ENCODE data around the gene RELN. TPM values are rescaled to one million over a fixed set of nuclear protein-coding genes. Genes with fewer than 3 reads are reported as not detected.

RELN gene
- total RNA-seq, 2 donors from 2014 or later = 3.9 to 8.5 TPM

DNA sequence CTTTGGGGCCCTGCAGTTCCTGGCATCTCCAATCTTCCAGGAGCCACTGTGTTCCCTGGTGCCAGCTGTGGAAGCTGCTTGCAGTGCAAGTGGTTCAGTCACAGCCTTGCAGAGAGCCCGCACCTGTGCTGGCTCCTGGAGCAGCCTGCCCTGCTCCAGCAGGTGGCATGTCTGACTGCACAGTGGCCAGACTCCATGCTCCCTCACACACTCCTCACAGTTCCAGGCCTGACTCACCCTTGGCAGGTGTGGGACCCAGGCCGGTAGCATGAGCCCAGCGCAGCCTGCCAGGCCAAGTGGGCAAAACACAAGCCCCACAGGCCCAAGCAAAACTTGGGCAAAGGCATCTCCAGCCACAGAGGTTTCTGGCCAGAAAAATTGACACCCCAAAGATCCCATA lies 33.6 kb upstream of the RELN start:
- Histone ChIP-seq H3K36me3 (ENCODE audit: control insufficient read depth, insufficient read depth, low read length) (no peaks in the 10 kb centered on the region), H3K9me3 (ENCODE audit: control insufficient read depth, low read length) (no peaks in the 10 kb centered on the region), H3K4me1 (ENCODE audit: control insufficient read depth, insufficient read depth, low read length) (no peaks in the 10 kb centered on the region), H3K27me3 (ENCODE audit: control insufficient read depth, insufficient read depth, low read length, poor library complexity, severe bottlenecking) (no peaks in the 10 kb centered on the region), H3K9ac (ENCODE audit: extremely low read depth, low read length, poor library complexity, severe bottlenecking) (no peak overlapping the region), H3K4me3 (ENCODE audit: low read length) (no peak overlapping the region), H3K27ac (ENCODE audit: low read depth, low read length) (no peak overlapping the region)
- Mint-ChIP-seq H3K36me3 (ENCODE audit: low read depth) (no peaks in the 10 kb centered on the region), H3K4me3 (no peak overlapping the region), H3K4me1 (peaks cover 4% of the 10 kb centered on the region), H3K9me3 (no peaks in the 10 kb centered on the region), H3K27ac (no peak overlapping the region), H3K27me3 (ENCODE audit: insufficient read depth) (no peaks in the 10 kb centered on the region)
- WGBS, 2 experiments (ENCODE audit: insufficient coverage in 1 of 2, insufficient read length in 1 of 2) = 94 to 100% methylated on average over 2 to 3 of the region's 3 CpGs
- no peak for TF ChIP-seq CTCF (conservative IDR thresholded peaks at IDR 0.05)
- DNase-seq = no peak

- no peaks in the 10 kb centered on the region for H3K4me1 Mint-ChIP-seq
Observed at GRCh38 chr7:104018425-104018824, 29.0 kb upstream of the RELN start.

DNA sequence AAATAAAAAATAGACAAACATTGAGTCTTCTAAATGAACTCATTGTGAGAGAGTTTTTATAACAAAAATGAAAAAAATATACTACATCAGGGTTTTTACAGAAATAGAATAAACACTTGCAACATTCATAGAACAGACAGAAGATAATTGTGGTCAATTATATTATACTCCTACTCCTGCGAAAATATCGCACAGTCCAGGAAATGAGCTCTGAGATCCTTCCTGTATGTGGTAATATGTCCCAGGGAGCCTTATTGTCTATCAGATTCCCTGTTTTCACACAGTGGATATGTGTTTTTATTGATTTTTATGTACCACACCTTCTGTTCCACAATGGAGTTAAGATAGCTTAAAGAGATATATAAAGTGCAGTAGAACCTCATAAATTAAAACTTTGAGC lies 27.5 kb upstream of the RELN start:
- H3K9me3 ChIP-seq (ENCODE audit: control insufficient read depth, low read length) = no peaks in the 10 kb centered on the region
- Mint-ChIP-seq H3K4me3 (no peak overlapping the region), H3K9me3 (no peaks in the 10 kb centered on the region), H3K27ac (no peak overlapping the region), H3K27me3 (ENCODE audit: insufficient read depth) (no peaks in the 10 kb centered on the region), H3K4me1 (no peaks in the 10 kb centered on the region), H3K36me3 (ENCODE audit: low read depth) (no peaks in the 10 kb centered on the region)
- no peak overlapping the region for H3K4me3 ChIP-seq (ENCODE audit: low read length)
- no peak overlapping the region for H3K27ac ChIP-seq (ENCODE audit: low read depth, low read length)
- no peak overlapping the region for H3K9ac ChIP-seq (ENCODE audit: extremely low read depth, low read length, poor library complexity, severe bottlenecking)
- TF ChIP-seq CTCF (conservative IDR thresholded peaks at IDR 0.05) = no peak
- no peaks in the 10 kb centered on the region for H3K4me1 ChIP-seq (ENCODE audit: control insufficient read depth, insufficient read depth, low read length)
- H3K36me3 ChIP-seq (ENCODE audit: control insufficient read depth, insufficient read depth, low read length) = no peaks in the 10 kb centered on the region
- DNase-seq = no peak
- 94% methylated on average over 2 of the region's 2 CpGs; no CpG with 5 or more reads in 1 of the 2 experiments for WGBS, 2 experiments (ENCODE audit: insufficient coverage in 1 of 2, insufficient read length in 1 of 2)
- no peaks in the 10 kb centered on the region for H3K27me3 ChIP-seq (ENCODE audit: control insufficient read depth, insufficient read depth, low read length, poor library complexity, severe bottlenecking)

More at GRCh38 chr7:104018425-104018824, 29.0 kb upstream of the RELN start:
- no peak overlapping the region for H3K9ac ChIP-seq (ENCODE audit: extremely low read depth, low read length, poor library complexity, severe bottlenecking)
- Mint-ChIP-seq H3K4me3 (no peak overlapping the region), H3K36me3 (ENCODE audit: low read depth) (no peaks in the 10 kb centered on the region), H3K27ac (no peak overlapping the region), H3K9me3 (no peaks in the 10 kb centered on the region), H3K27me3 (ENCODE audit: insufficient read depth) (no peaks in the 10 kb centered on the region)
- H3K36me3 ChIP-seq (ENCODE audit: control insufficient read depth, insufficient read depth, low read length) = no peaks in the 10 kb centered on the region
- H3K4me3 ChIP-seq (ENCODE audit: low read length) = no peak overlapping the region
- no peak for TF ChIP-seq CTCF (conservative IDR thresholded peaks at IDR 0.05)
- no peak for DNase-seq
- no peak overlapping the region for H3K27ac ChIP-seq (ENCODE audit: low read depth, low read length)
- H3K4me1 ChIP-seq (ENCODE audit: control insufficient read depth, insufficient read depth, low read length) = no peaks in the 10 kb centered on the region
- H3K9me3 ChIP-seq (ENCODE audit: control insufficient read depth, low read length) = no peaks in the 10 kb centered on the region
- 92% methylated on average over 1 of the region's 1 CpG; no CpG with 5 or more reads in 1 of the 2 experiments for WGBS, 2 experiments (ENCODE audit: insufficient coverage in 1 of 2, insufficient read length in 1 of 2)
- H3K27me3 ChIP-seq (ENCODE audit: control insufficient read depth, insufficient read depth, low read length, poor library complexity, severe bottlenecking) = no peaks in the 10 kb centered on the region

Measured in endodermal cell (in vitro differentiated cells).